ENCODE measurements around the gene ECHDC3.

ECHDC3 gene

DNA sequence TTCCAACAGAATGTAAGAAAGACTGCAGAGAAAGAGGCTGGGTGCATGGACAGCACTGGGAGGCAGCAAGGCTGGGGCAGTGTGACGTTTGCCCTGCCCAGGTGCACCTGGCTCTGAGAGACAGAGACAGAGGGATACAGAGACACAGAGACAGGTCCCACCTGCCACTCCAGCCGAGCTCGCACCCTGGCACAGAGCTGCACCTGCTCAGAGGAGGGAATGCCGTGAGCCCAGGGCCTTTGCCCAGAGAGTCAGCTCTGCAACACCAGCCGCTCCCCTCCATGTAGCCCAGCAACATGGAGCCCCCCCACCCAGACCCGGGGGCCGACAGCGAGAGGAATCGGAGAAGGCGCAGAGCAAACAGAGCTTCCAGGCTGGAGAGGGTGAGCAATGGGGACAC is 45.7 kb downstream of the ECHDC3 start:
- no peak for DNase-seq (ENCODE audit: low spot score)
- in situ Hi-C loops (cut with MboI; ENCODE audit: low pct_unique_long_range_greater_than_20kb, low sequenced_read_pairs, unreplicated experiment), result no loop called here
- TF ChIP-seq, protein P1, sequence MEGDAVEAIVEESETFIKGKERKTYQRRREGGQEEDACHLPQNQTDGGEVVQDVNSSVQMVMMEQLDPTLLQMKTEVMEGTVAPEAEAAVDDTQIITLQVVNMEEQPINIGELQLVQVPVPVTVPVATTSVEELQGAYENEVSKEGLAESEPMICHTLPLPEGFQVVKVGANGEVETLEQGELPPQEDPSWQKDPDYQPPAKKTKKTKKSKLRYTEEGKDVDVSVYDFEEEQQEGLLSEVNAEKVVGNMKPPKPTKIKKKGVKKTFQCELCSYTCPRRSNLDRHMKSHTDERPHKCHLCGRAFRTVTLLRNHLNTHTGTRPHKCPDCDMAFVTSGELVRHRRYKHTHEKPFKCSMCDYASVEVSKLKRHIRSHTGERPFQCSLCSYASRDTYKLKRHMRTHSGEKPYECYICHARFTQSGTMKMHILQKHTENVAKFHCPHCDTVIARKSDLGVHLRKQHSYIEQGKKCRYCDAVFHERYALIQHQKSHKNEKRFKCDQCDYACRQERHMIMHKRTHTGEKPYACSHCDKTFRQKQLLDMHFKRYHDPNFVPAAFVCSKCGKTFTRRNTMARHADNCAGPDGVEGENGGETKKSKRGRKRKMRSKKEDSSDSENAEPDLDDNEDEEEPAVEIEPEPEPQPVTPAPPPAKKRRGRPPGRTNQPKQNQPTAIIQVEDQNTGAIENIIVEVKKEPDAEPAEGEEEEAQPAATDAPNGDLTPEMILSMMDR (IDR thresholded peaks at IDR 0.05; ENCODE audit: extremely low read depth, insufficient read depth, missing control alignments), result no peak

DNA sequence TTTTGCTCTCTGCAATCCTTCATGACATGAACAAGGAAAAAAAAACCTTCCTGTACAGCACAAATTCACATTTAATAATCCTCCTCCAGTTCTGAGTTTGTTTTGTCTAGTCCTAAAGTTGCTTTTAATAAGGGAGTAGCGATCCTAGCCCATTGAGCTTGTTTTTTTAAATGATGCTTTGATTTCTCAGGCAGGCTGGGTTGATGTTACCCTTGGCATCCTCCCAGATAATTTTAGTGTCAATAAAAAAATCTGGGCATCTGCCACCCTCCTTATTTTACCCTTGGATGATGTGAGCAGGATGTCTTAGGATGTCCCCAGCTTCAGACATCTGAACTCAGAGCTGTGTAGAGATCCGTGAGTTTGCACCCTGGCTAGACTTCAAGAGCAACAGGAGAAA is 47.1 kb downstream of the ECHDC3 start:
- in situ Hi-C loops (cut with MboI; ENCODE audit: low pct_unique_long_range_greater_than_20kb, low sequenced_read_pairs, unreplicated experiment), result no loop called here
- no peak for DNase-seq (ENCODE audit: low spot score)
- TF ChIP-seq, protein P1 (IDR thresholded peaks at IDR 0.05; ENCODE audit: extremely low read depth, insufficient read depth, missing control alignments), result no peak

DNA sequence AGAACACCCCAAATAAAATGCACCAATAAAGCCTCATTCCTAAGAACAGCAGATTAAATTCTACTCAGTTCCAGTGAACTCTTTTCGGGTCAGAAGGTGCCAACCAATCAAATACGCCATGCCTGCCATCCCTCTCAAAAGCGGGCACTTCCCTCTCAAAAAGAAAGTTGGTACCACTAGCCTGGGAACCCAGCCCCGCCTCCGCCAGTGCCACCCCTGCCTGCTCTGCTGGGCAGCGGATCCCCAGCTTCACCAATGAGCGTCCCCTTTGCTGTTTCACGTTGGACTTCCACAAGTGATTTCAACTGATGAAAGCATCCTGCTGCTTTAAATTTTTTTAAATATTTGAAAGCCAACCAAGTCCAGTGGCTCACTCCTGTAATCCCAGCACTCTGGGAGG is 47.8 kb downstream of the ECHDC3 start:
- no peak for DNase-seq (ENCODE audit: low spot score)
- in situ Hi-C loops (cut with MboI; ENCODE audit: low pct_unique_long_range_greater_than_20kb, low sequenced_read_pairs, unreplicated experiment), result no loop called here
- TF ChIP-seq, protein P1 (IDR thresholded peaks at IDR 0.05; ENCODE audit: extremely low read depth, insufficient read depth, missing control alignments), result no peak

DNA sequence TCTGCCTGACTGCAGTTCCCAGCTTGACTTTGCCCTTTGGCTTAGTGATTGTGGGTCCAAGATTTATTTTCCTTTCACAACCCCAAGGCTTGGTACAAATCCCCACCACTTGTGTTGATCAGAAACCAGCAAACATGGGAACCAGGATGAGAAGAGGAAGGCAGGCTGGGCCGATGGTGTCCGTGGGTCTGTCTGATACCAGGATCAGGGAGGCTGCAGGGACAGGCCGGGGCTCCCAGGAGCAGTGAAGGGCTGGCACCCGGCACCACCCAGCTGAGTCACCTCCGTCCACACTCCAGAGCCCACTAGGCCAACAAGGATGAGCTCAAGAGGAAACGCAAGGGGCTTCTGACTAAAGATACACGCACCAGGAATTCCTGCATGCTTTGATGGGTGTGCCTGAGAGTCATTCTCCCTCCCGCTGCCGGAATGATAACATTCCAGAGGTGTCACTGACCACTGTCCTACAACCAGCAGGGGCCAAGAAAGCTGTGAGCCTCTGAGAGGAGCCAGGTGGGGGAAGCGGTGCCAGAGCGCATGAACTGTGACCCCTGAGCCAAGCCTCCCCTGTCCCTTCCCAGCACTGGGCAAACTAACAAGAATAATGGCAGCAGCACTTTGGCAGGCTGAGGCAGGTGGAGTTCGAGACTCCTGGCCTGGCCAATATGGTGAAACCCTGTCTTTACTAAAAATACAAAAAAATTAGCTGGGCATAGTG is 51.7 kb downstream of the ECHDC3 start:
- in situ Hi-C loops (cut with MboI; ENCODE audit: low pct_unique_long_range_greater_than_20kb, low sequenced_read_pairs, unreplicated experiment), result no loop called here
- TF ChIP-seq, protein P1 (IDR thresholded peaks at IDR 0.05; ENCODE audit: extremely low read depth, insufficient read depth, missing control alignments), result no peak
- no peak for DNase-seq (ENCODE audit: low spot score)

DNA sequence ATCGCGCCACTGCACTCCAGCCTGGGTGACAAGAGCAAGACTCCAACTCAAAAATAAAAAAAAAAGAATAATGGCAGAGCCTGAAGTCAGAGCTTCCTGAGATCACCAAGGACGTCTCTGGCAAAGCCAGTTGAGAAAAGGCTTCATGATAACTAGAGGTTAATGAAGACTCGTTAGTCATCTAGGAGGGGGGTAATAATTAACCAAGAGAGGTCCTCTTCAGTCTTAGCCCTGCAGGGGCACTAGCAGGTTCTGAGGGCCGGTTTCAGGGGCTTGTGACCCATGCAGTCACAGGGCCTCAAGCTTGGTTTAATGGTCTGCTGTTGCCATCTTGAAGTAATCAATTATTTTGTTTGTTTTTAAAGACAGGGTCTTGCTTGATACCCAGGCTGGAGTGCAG is 52.4 kb downstream of the ECHDC3 start:
- in situ Hi-C loops (cut with MboI; ENCODE audit: low pct_unique_long_range_greater_than_20kb, low sequenced_read_pairs, unreplicated experiment), result no loop called here
- TF ChIP-seq, protein P1 (IDR thresholded peaks at IDR 0.05; ENCODE audit: extremely low read depth, insufficient read depth, missing control alignments), result no peak

DNA sequence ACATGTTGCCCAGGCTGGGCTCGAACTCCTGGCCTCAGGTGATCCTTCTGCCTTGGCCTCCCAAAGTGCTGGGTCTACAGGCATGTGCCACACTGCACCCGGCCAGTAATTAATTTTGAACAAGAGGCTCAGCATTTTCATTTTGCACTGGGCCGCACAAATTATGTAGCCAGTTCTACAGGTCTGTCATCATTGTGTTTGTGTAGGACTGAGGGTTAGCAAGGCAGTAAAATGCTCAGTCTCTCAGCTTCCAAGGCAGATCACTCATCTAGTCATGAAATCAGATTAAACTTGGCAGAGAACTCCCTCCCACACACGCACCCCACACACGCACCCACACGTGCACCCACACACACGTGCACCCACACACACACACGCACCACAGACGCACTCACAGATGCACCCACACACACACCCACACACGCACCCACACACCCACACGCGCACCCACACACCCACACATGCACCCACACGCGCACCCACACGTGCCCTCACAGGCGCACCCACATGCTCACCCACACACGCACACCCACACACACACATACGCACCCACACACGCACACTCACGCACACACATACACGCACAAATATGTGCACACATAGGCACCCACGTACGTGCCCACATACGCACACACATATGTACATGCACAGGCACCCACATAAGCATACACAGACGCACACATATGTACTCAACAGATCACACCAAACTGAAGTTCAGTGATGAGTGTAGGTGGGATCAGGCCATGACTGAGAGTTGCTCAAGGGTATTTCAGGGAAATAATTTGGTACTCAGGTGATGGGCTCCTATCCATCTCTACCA is 53.1 kb downstream of the ECHDC3 start:
- no peak for DNase-seq (ENCODE audit: low spot score)
- in situ Hi-C loops (cut with MboI; ENCODE audit: low pct_unique_long_range_greater_than_20kb, low sequenced_read_pairs, unreplicated experiment), result no loop called here
- TF ChIP-seq, protein P1 (IDR thresholded peaks at IDR 0.05; ENCODE audit: extremely low read depth, insufficient read depth, missing control alignments), result no peak

More for the DNA sequence above, 52.4 kb downstream of the ECHDC3 start:
- DNase-seq (ENCODE audit: low spot score), result no peak

Data from GM13977 (cell line).